SU-DHL-6 (cell line): ENCODE measurements around the gene SHROOM2.

Experiments used
- EZH2phosphoT487 ChIP-seq: fragments of 200-600 bp; sonication (generic), shearing (Covaris generic); conservative IDR thresholded peaks from 2 replicates; pipeline ENCODE4 v1.6.1; 2018; ENCODE audit warnings: mild to moderate bottlenecking, antibody characterized with exemption, low read length, moderate library complexity, mixed read lengths
- TF ChIP-seq, protein P1 (sequence below): fragments of 200-600 bp; sonication (generic); IDR thresholded peaks from one replicate; pipeline ENCODE4 v1.5.1; 2017; ENCODE audit warnings: antibody characterized with exemption, mild to moderate bottlenecking, low read length, moderate library complexity; ENCODE audit not compliant: insufficient read depth, poor library complexity, severe bottlenecking

DNA sequence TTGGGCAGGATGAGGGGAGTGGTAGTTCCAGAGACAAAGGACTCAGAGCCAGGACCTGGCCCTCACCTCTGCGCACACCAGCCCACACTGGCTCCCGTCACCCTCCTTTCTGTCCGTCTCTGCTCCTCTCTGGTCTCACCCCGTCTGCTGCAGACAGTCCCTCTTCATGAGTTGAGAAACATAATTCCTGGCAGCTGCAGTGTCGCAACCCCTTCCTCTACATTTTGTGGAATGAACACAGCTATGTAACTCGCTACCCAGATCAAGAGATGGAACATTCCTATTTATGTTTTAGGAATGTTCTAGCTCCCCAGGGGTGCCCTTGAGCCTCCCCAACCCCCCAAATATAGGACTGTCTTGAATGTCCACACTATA, 59.3 kb downstream of the SHROOM2 start:
- TF ChIP-seq, protein P1, sequence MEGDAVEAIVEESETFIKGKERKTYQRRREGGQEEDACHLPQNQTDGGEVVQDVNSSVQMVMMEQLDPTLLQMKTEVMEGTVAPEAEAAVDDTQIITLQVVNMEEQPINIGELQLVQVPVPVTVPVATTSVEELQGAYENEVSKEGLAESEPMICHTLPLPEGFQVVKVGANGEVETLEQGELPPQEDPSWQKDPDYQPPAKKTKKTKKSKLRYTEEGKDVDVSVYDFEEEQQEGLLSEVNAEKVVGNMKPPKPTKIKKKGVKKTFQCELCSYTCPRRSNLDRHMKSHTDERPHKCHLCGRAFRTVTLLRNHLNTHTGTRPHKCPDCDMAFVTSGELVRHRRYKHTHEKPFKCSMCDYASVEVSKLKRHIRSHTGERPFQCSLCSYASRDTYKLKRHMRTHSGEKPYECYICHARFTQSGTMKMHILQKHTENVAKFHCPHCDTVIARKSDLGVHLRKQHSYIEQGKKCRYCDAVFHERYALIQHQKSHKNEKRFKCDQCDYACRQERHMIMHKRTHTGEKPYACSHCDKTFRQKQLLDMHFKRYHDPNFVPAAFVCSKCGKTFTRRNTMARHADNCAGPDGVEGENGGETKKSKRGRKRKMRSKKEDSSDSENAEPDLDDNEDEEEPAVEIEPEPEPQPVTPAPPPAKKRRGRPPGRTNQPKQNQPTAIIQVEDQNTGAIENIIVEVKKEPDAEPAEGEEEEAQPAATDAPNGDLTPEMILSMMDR, result no peak
- TF ChIP-seq EZH2phosphoT487, result no peak
